Neuronal stem cell (in vitro differentiated cells): ENCODE data around the gene DIP2C.
A peak's percentile ranks its signal among the peaks of the same experiment; 100 is the strongest.

ENCODE experiments used
- DNase-seq: peaks from one replicate; pipeline ENCODE4 v3.0.0-alpha.2; 2013; ENCODE audit warnings: low spot score
- H2AFZ ChIP-seq: one replicate; pipeline ENCODE4 v1.6.1; 2013; ENCODE audit warnings: mild to moderate bottlenecking, low read length, inconsistent platforms
- H2AK5ac ChIP-seq: 2 replicates; pipeline ENCODE4 v1.6.1; 2013; ENCODE audit warnings: low read depth, mild to moderate bottlenecking, inconsistent platforms, low read length, moderate library complexity, mixed read lengths
- H2BK120ac ChIP-seq: 2 replicates; pipeline ENCODE4 v1.6.1; 2013; ENCODE audit warnings: low read depth, mild to moderate bottlenecking, inconsistent platforms, low read length, moderate library complexity, mixed read lengths
- H2BK12ac ChIP-seq: one replicate; pipeline ENCODE4 v1.6.1; 2013; ENCODE audit warnings: low read length, inconsistent platforms
- H2BK15ac ChIP-seq: 2 replicates; pipeline ENCODE4 v1.6.1; 2013; ENCODE audit warnings: mild to moderate bottlenecking, low read length, inconsistent platforms, mixed read lengths
- H2BK5ac ChIP-seq: one replicate; pipeline ENCODE4 v1.6.1; 2013; ENCODE audit warnings: inconsistent platforms, mild to moderate bottlenecking, low read length, moderate library complexity
- H3K14ac ChIP-seq: one replicate; pipeline ENCODE4 v1.6.1; 2013; ENCODE audit warnings: low read length, inconsistent platforms
- H3K18ac ChIP-seq: 2 replicates; pipeline ENCODE4 v1.6.1; 2013; ENCODE audit warnings: low read length, inconsistent platforms
- H3K23ac ChIP-seq: 2 replicates; pipeline ENCODE4 v1.6.1; 2013; ENCODE audit warnings: low read depth, mild to moderate bottlenecking, mixed read lengths, low read length, inconsistent platforms; ENCODE audit not compliant: poor library complexity
- H3K27ac ChIP-seq: replicated peaks from 3 replicates; pipeline ENCODE4 v1.5.1; 2013; ENCODE audit warnings: low read length, inconsistent platforms
- H3K27me3 ChIP-seq, 3 experiments: 2 replicates each; pipeline ENCODE4 v1.6.1; 2013; ENCODE audit warnings: low read length in 3 of 3, mild to moderate bottlenecking in 2 of 3, inconsistent platforms in 1 of 3, low read depth in 1 of 3, mixed read lengths in 1 of 3, moderate library complexity in 1 of 3; ENCODE audit not compliant: control insufficient read depth in 3 of 3, insufficient read depth in 3 of 3
- H3K36me3 ChIP-seq, 2 donors: replicated peaks in 1 of 2; 2 replicates each; pipeline ENCODE4 v1.6.1; 2013; ENCODE audit warnings: low read length in 2 of 2; ENCODE audit not compliant: control insufficient read depth in 2 of 2, insufficient read depth in 2 of 2
- H3K4ac ChIP-seq: 2 replicates; pipeline ENCODE4 v1.6.1; 2013; ENCODE audit warnings: inconsistent platforms, mild to moderate bottlenecking, low read length, moderate library complexity
- H3K4me1 ChIP-seq, 2 donors: 1 replicate in 1 of 2; 2 replicates in 1 of 2; pipeline ENCODE4 v1.6.1; 2013; ENCODE audit warnings: low read length in 2 of 2, low read depth in 1 of 2; ENCODE audit not compliant: control insufficient read depth in 2 of 2, insufficient read depth in 1 of 2
- H3K4me2 ChIP-seq: one replicate; pipeline ENCODE4 v1.6.1; 2013; ENCODE audit warnings: mild to moderate bottlenecking, low read length, inconsistent platforms; ENCODE audit not compliant: insufficient read depth, poor library complexity, severe bottlenecking
- H3K4me3 ChIP-seq, 2 donors: 2 replicates each; pipeline ENCODE4 v1.5.1; 2013; ENCODE audit warnings: low read length in 2 of 2, mild to moderate bottlenecking in 2 of 2, inconsistent platforms in 1 of 2, moderate library complexity in 1 of 2
- H3K79me1 ChIP-seq: one replicate; pipeline ENCODE4 v1.6.1; 2013; ENCODE audit warnings: low read depth, mild to moderate bottlenecking, inconsistent platforms, low read length, moderate library complexity
- H3K9ac ChIP-seq: one replicate; pipeline ENCODE4 v1.6.1; 2013; ENCODE audit warnings: mild to moderate bottlenecking, low read depth, low read length, inconsistent platforms; ENCODE audit not compliant: poor library complexity
- H3K9me3 ChIP-seq, 2 donors: replicated peaks in 1 of 2; 2 replicates each; pipeline versions ENCODE3 to v1.6.1; 2013; ENCODE audit warnings: low read length in 2 of 2, mild to moderate bottlenecking in 2 of 2, inconsistent platforms in 1 of 2, low read depth in 1 of 2, mixed read lengths in 1 of 2, moderate library complexity in 1 of 2; ENCODE audit not compliant: control insufficient read depth in 2 of 2, insufficient read depth in 1 of 2
- H4K8ac ChIP-seq: one replicate; pipeline ENCODE4 v1.6.1; 2013; ENCODE audit warnings: low read depth, mild to moderate bottlenecking, inconsistent platforms, low read length, moderate library complexity
- H4K91ac ChIP-seq: one replicate; pipeline ENCODE4 v1.6.1; 2013; ENCODE audit warnings: low read length, low read depth, mild to moderate bottlenecking, inconsistent platforms; ENCODE audit not compliant: poor library complexity
- WGBS, 2 donors: extraction: QIAGEN DNeasy Blood & Tissue Kit; methylation state at CpG; one replicate each; pipeline ENCODE4 v1.1.7; 2013; ENCODE audit warnings: missing lambda C conversion rate in 2 of 2, mixed read lengths in 1 of 2; ENCODE audit not compliant: insufficient read length in 2 of 2, insufficient replicate concordance in 1 of 2; ENCODE audit errors: extremely low coverage in 2 of 2; 5-methylcytosine and 5-hydroxymethylcytosine counted together

Gene DIP2C

GRCh38 chr10:723973-724372, 34.5 kb upstream of the DIP2C start:
- H3K9ac ChIP-seq, result no peak overlapping the region
- H3K4me3 ChIP-seq, result peak overlapping the region in 1 of 2 donors; percentile 15
- H3K14ac ChIP-seq, result no peak overlapping the region
- no peak overlapping the region for H2BK120ac ChIP-seq
- no peaks in the 10 kb centered on the region for H3K4me1 ChIP-seq
- H2BK15ac ChIP-seq, result no peak overlapping the region
- no peak overlapping the region for H4K91ac ChIP-seq
- peaks cover 0 to 8% of the 10 kb centered on the region in 2 donors for H3K9me3 ChIP-seq
- no peak overlapping the region for H2BK5ac ChIP-seq
- no peak overlapping the region for H3K27ac ChIP-seq
- no peak overlapping the region for H3K4ac ChIP-seq
- no peak overlapping the region for H3K23ac ChIP-seq
- WGBS, 2 donors, result no CpG with 5 or more reads among the region's 16 CpGs
- H4K8ac ChIP-seq, result no peak overlapping the region
- no peaks in the 10 kb centered on the region for H3K79me1 ChIP-seq
- H3K4me2 ChIP-seq, result no peak overlapping the region
- no peak overlapping the region for H2AFZ ChIP-seq
- no peaks in the 10 kb centered on the region for H3K27me3 ChIP-seq
- no peak overlapping the region for H2AK5ac ChIP-seq
- no peak overlapping the region for H3K18ac ChIP-seq
- DNase-seq, result no peak
- no peaks in the 10 kb centered on the region for H3K36me3 ChIP-seq
- H2BK12ac ChIP-seq, result no peak overlapping the region

- H2BK120ac ChIP-seq, result no peak overlapping the region
- WGBS, 2 donors, result no CpG with 5 or more reads among the region's 26 CpGs
- H3K9me3 ChIP-seq, result peaks cover 0 to 8% of the 10 kb centered on the region in 2 donors
- H4K8ac ChIP-seq, result no peak overlapping the region
- no peak overlapping the region for H3K27ac ChIP-seq
- no peaks in the 10 kb centered on the region for H3K36me3 ChIP-seq
- no peaks in the 10 kb centered on the region for H3K79me1 ChIP-seq
- H3K4me1 ChIP-seq, result no peaks in the 10 kb centered on the region
- H2AK5ac ChIP-seq, result peak overlapping the region; percentile 60
- no peak overlapping the region for H2BK5ac ChIP-seq
- no peak overlapping the region for H2BK12ac ChIP-seq
- peak overlapping the region; percentile 39 for H3K9ac ChIP-seq
- H3K18ac ChIP-seq, result peak overlapping the region; percentile 80
- H3K27me3 ChIP-seq, result peaks cover 0 to 4% (median 0%) of the 10 kb centered on the region in 3 experiments
- H2AFZ ChIP-seq, result no peak overlapping the region
- no peak for DNase-seq
- H3K4me2 ChIP-seq, result no peak overlapping the region
- H4K91ac ChIP-seq, result no peak overlapping the region
- H3K4me3 ChIP-seq, result peak overlapping the region in 1 of 2 donors; percentile 26
- H3K14ac ChIP-seq, result peak overlapping the region; percentile 1
- no peak overlapping the region for H2BK15ac ChIP-seq
- H3K23ac ChIP-seq, result no peak overlapping the region
- no peak overlapping the region for H3K4ac ChIP-seq
Observed at GRCh38 chr10:722281-723060, 33.0 kb upstream of the DIP2C start.

GRCh38 chr10:718143-718700, 28.8 kb upstream of the DIP2C start:
- no peak overlapping the region for H2BK120ac ChIP-seq
- H3K23ac ChIP-seq, result no peak overlapping the region
- no peaks in the 10 kb centered on the region for H3K4me1 ChIP-seq
- DNase-seq, result no peak
- H3K36me3 ChIP-seq, result no peaks in the 10 kb centered on the region
- H3K9ac ChIP-seq, result no peak overlapping the region
- H4K91ac ChIP-seq, result no peak overlapping the region
- no peak overlapping the region for H2AFZ ChIP-seq
- H3K27me3 ChIP-seq, result peaks cover 0 to 4% (median 0%) of the 10 kb centered on the region in 3 experiments
- no peak overlapping the region for H3K18ac ChIP-seq
- H3K14ac ChIP-seq, result no peak overlapping the region
- no peak overlapping the region for H2AK5ac ChIP-seq
- no peak overlapping the region for H3K4ac ChIP-seq
- no peak overlapping the region for H3K4me2 ChIP-seq
- no peak overlapping the region for H3K4me3 ChIP-seq
- peaks cover 7 to 12% of the 10 kb centered on the region in 2 donors for H3K9me3 ChIP-seq
- no peak overlapping the region for H2BK12ac ChIP-seq
- no peak overlapping the region for H2BK15ac ChIP-seq
- no peak overlapping the region for H2BK5ac ChIP-seq
- no CpG with 5 or more reads among the region's 6 CpGs for WGBS, 2 donors
- no peak overlapping the region for H3K27ac ChIP-seq
- no peaks in the 10 kb centered on the region for H3K79me1 ChIP-seq
- no peak overlapping the region for H4K8ac ChIP-seq

- no peak for DNase-seq
- H3K14ac ChIP-seq, result no peak overlapping the region
- no peak overlapping the region for H3K4me2 ChIP-seq
- H3K9ac ChIP-seq, result no peak overlapping the region
- H4K91ac ChIP-seq, result no peak overlapping the region
- H2AFZ ChIP-seq, result no peak overlapping the region
- H3K23ac ChIP-seq, result no peak overlapping the region
- WGBS, 2 donors, result no CpG with 5 or more reads among the region's 11 CpGs
- no peaks in the 10 kb centered on the region for H3K4me1 ChIP-seq
- H3K4me3 ChIP-seq, result no peak overlapping the region
- H3K27ac ChIP-seq, result no peak overlapping the region
- no peak overlapping the region for H3K18ac ChIP-seq
- peaks cover 7 to 10% of the 10 kb centered on the region in 2 donors for H3K9me3 ChIP-seq
- H2AK5ac ChIP-seq, result no peak overlapping the region
- H3K27me3 ChIP-seq, result peaks cover 0 to 4% (median 0%) of the 10 kb centered on the region in 3 experiments
- H2BK120ac ChIP-seq, result no peak overlapping the region
- no peak overlapping the region for H2BK12ac ChIP-seq
- H4K8ac ChIP-seq, result no peak overlapping the region
- no peak overlapping the region for H3K4ac ChIP-seq
- H3K36me3 ChIP-seq, result no peaks in the 10 kb centered on the region
- H3K79me1 ChIP-seq, result no peaks in the 10 kb centered on the region
- H2BK5ac ChIP-seq, result no peak overlapping the region
- no peak overlapping the region for H2BK15ac ChIP-seq
Observed at GRCh38 chr10:717458-717857, 28.0 kb upstream of the DIP2C start.
